ENCODE measurements around the gene EPHA1.

The EPHA1 gene

DNA sequence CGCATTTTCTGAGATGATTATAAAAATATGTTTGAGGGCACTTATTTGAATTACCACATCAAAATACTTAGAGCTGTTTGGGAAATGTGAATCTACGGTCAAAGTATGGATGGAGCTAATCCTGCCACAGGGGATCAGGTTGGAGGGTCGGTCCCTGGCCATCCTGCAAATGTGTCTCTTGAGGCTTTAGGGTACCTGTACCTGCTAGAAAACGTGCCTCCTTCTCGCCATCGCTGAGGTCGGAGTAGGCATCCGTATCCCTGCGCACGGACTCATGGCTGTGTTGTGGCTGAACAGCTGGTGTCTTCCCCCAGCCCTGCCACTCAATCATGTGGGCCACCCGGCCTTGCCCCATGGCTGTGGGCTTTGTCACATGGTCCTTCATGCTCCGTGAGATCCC is 50.0 kb downstream of the EPHA1 start:
- peaks cover 45% of the 10 kb centered on the region for H3K27me3 ChIP-seq (replicated peaks; ENCODE audit: insufficient read depth, low read length)
- H2AFZ ChIP-seq (ENCODE audit: low read length), result no peak overlapping the region
- no peak for DNase-seq
- no peak for TF ChIP-seq EZH2 (optimal IDR thresholded peaks at IDR 0.05; ENCODE audit: low read depth, low read length)
- TF ChIP-seq EZH2phosphoT487 (IDR thresholded peaks at IDR 0.05; ENCODE audit: low read length), result no peak
- TF ChIP-seq, protein P1, sequence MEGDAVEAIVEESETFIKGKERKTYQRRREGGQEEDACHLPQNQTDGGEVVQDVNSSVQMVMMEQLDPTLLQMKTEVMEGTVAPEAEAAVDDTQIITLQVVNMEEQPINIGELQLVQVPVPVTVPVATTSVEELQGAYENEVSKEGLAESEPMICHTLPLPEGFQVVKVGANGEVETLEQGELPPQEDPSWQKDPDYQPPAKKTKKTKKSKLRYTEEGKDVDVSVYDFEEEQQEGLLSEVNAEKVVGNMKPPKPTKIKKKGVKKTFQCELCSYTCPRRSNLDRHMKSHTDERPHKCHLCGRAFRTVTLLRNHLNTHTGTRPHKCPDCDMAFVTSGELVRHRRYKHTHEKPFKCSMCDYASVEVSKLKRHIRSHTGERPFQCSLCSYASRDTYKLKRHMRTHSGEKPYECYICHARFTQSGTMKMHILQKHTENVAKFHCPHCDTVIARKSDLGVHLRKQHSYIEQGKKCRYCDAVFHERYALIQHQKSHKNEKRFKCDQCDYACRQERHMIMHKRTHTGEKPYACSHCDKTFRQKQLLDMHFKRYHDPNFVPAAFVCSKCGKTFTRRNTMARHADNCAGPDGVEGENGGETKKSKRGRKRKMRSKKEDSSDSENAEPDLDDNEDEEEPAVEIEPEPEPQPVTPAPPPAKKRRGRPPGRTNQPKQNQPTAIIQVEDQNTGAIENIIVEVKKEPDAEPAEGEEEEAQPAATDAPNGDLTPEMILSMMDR (IDR thresholded peaks at IDR 0.05; ENCODE audit: low read length), result no peak
- no peak overlapping the region for H3K27ac ChIP-seq (ENCODE audit: low read length)
- no peaks in the 10 kb centered on the region for H3F3A ChIP-seq (ENCODE audit: insufficient read depth, low read length)
- H3K9me3 ChIP-seq (replicated peaks; ENCODE audit: insufficient read depth, low read length), result no peaks in the 10 kb centered on the region
- no peaks in the 10 kb centered on the region for H3K4me1 ChIP-seq (ENCODE audit: low read length)
- no peak overlapping the region for H3K9ac ChIP-seq (ENCODE audit: low read length)
- no peaks in the 10 kb centered on the region for H4K20me1 ChIP-seq (ENCODE audit: insufficient read depth, low read length)
- no peaks in the 10 kb centered on the region for H3K36me3 ChIP-seq (replicated peaks; ENCODE audit: insufficient read depth, low read length)
- H3K79me2 ChIP-seq (ENCODE audit: low read length), result no peaks in the 10 kb centered on the region
- no peak overlapping the region for H3K4me3 ChIP-seq (ENCODE audit: low read length)
- H3K9me2 ChIP-seq (replicated peaks; ENCODE audit: insufficient read depth, low read length), result no peaks in the 10 kb centered on the region
- H3K4me2 ChIP-seq (ENCODE audit: low read depth, low read length), result no peak overlapping the region

DNA sequence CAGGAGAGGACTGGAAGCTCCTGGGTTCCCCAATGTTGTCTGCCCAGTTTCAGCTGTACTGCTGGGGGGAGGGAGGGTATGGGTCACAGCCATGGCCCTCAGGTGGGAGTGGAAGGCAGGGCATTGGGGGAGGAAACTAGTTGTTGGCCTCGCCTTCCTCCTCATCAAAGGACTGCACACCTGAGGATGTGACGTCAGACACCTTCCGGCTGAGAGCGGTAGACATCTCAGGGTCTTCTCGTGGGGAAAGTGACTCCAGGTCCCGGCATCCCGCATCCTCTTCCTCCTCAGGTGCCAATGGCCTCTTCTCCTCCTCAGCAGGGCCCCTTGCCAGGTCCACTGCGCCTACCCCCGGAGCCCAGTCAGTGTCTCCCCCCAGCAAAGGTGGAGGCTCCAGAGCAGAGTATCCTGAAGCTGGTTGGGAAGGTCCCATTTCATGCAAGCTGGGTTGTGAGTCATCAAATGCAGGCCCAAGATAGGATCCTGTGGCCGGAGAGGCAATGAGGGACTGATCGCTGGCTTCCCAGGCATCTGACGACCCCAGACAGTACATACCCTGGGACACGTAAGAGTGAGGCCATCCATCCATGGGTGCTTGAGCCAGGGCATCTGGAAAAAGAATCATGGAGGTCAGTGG is 52.1 kb downstream of the EPHA1 start:
- Histone ChIP-seq H3K27me3 (replicated peaks; ENCODE audit: insufficient read depth, low read length) (peaks cover 30% of the 10 kb centered on the region), H4K20me1 (ENCODE audit: insufficient read depth, low read length) (no peaks in the 10 kb centered on the region), H3K79me2 (ENCODE audit: low read length) (no peaks in the 10 kb centered on the region), H3K27ac (ENCODE audit: low read length) (no peak overlapping the region), H3K4me2 (ENCODE audit: low read depth, low read length) (no peak overlapping the region), H3K4me1 (ENCODE audit: low read length) (no peaks in the 10 kb centered on the region), H3K4me3 (ENCODE audit: low read length) (no peak overlapping the region), H2AFZ (ENCODE audit: low read length) (no peak overlapping the region), H3K9me2 (replicated peaks; ENCODE audit: insufficient read depth, low read length) (no peaks in the 10 kb centered on the region), H3K9me3 (replicated peaks; ENCODE audit: insufficient read depth, low read length) (no peaks in the 10 kb centered on the region), H3K36me3 (replicated peaks; ENCODE audit: insufficient read depth, low read length) (no peaks in the 10 kb centered on the region), H3F3A (ENCODE audit: insufficient read depth, low read length) (no peaks in the 10 kb centered on the region), H3K9ac (ENCODE audit: low read length) (no peak overlapping the region)
- TF ChIP-seq EZH2 (optimal IDR thresholded peaks at IDR 0.05; ENCODE audit: low read depth, low read length), result no peak
- TF ChIP-seq, protein P1 (IDR thresholded peaks at IDR 0.05; ENCODE audit: low read length), result no peak
- no peak for TF ChIP-seq EZH2phosphoT487 (IDR thresholded peaks at IDR 0.05; ENCODE audit: low read length)
- DNase-seq, result no peak

DNA sequence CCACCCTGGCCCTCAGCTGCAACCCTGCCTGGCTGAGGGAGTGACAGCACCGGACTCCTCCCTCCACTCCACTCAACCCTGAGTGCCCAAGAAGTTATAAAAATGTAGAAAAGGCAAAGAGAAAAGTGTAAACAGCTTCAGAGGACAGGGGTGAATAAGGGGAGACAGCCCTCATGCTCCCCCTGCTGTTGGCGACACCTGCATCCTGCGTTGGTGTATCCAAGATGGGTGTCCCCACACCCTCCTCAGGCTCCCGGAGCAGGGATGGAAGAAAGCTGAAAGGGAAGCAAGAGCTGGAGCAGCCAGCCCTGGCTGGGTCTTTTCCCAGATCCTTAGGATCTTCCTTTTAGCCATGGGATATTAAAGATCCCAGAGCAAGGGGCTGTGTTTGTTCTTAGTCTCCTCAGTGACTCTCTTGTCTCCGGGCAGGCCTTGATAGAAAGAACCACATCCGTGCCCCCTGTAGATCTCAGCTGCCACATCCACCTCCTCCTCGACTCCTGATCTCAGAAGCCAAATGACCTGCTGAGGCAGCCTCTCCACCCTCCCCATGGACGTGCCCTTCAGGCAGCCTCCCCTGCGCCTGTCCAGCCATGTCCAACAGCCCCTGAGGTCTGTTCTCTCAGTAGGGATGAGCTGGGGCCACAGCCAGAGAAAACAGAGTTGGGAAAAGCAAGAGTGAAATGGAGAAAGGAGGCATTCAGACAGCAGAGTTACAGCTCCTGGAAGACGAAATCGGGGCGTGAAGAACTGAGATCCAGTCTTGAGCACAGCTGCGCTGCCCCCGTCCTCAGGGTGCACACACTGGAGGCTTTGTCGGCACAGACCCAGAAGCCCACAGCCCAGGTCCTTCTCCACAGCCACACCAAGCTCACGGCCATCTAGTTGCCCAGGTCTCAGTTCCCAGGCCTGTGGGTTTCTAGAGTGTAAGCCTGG is 52.9 kb downstream of the EPHA1 start:
- Histone ChIP-seq H3K79me2 (ENCODE audit: low read length) (no peaks in the 10 kb centered on the region), H3K9me3 (replicated peaks; ENCODE audit: insufficient read depth, low read length) (no peaks in the 10 kb centered on the region), H2AFZ (ENCODE audit: low read length) (no peak overlapping the region), H3K27ac (ENCODE audit: low read length) (no peak overlapping the region), H4K20me1 (ENCODE audit: insufficient read depth, low read length) (no peaks in the 10 kb centered on the region), H3K36me3 (replicated peaks; ENCODE audit: insufficient read depth, low read length) (no peaks in the 10 kb centered on the region), H3K9ac (ENCODE audit: low read length) (no peak overlapping the region), H3K4me1 (ENCODE audit: low read length) (no peaks in the 10 kb centered on the region), H3F3A (ENCODE audit: insufficient read depth, low read length) (no peaks in the 10 kb centered on the region), H3K4me3 (ENCODE audit: low read length) (no peak overlapping the region), H3K27me3 (replicated peaks; ENCODE audit: insufficient read depth, low read length) (peaks cover 25% of the 10 kb centered on the region), H3K4me2 (ENCODE audit: low read depth, low read length) (no peak overlapping the region), H3K9me2 (replicated peaks; ENCODE audit: insufficient read depth, low read length) (no peaks in the 10 kb centered on the region)
- no peak for DNase-seq
- no peak for TF ChIP-seq EZH2phosphoT487 (IDR thresholded peaks at IDR 0.05; ENCODE audit: low read length)
- TF ChIP-seq EZH2 (optimal IDR thresholded peaks at IDR 0.05; ENCODE audit: low read depth, low read length), result no peak
- TF ChIP-seq, protein P1 (IDR thresholded peaks at IDR 0.05; ENCODE audit: low read length), result no peak
